ENCODE measurements around the gene ZNF232. TPM values are rescaled to one million over a fixed set of nuclear protein-coding genes. Genes with fewer than 3 reads are reported as not detected.
"Not testable (repeated sequence)": the region's sequence is repeated elsewhere in the genome, so short reads cannot be mapped to it uniquely, and the experiment has no call there.

Gene ZNF232
- 10 to 100 TPM in 1 of 2 donors, 1 to 10 TPM in 1; 7.7 to 12.5 TPM for total RNA-seq
- polyA plus RNA-seq (ENCODE audit: insufficient read length in 6 of 6) = 10 to 100 TPM; 16.9 to 50.6 (median 42.3) TPM
- long read RNA-seq, donor 1, partial matches to known transcripts = 5 of 5 reads
- long read RNA-seq, donor 1, other reads (novel, unspliced or antisense) = 0 of 5 reads
- long read RNA-seq, donor 2, partial matches to known transcripts = 0 of 1 reads
- long read RNA-seq, donor 2, other reads (novel, unspliced or antisense) = 0 of 1 reads
- long read RNA-seq, donor 3, partial matches to known transcripts = 6 of 8 reads
- long read RNA-seq, donor 3, other reads (novel, unspliced or antisense) = 0 of 8 reads
- long read RNA-seq, donor 4, partial matches to known transcripts = 5 of 8 reads
- long read RNA-seq, donor 4, other reads (novel, unspliced or antisense) = 2 of 8 reads
- long read RNA-seq, donor 5, partial matches to known transcripts = 0 of 1 reads
- long read RNA-seq, donor 5, other reads (novel, unspliced or antisense) = 0 of 1 reads
- long read RNA-seq, donor 6, partial matches to known transcripts = 6 of 7 reads
- long read RNA-seq, donor 6, other reads (novel, unspliced or antisense) = 0 of 7 reads
- long read RNA-seq, donor 7, partial matches to known transcripts = 0 of 1 reads
- long read RNA-seq, donor 7, other reads (novel, unspliced or antisense) = 0 of 1 reads
- long read RNA-seq, donor 8 = 0 reads
- long read RNA-seq, donor 9 = 0 reads
- long read RNA-seq, donor 10, partial matches to known transcripts = 0 of 7 reads
- long read RNA-seq, donor 10, other reads (novel, unspliced or antisense) = 3 of 7 reads
- long read RNA-seq, donor 11 = 0 reads
- long read RNA-seq, donor 12, partial matches to known transcripts = 0 of 2 reads
- long read RNA-seq, donor 12, other reads (novel, unspliced or antisense) = 0 of 2 reads

- peak; percentile 91 to 99 (median 96) for DNase-seq
- intact Hi-C loops (cut with DNase I) = no loop called here
- peaks cover 0 to 17% of the 10 kb centered on the region in 2 donors for H3K4me1 ChIP-seq
- peak within 1 kb of the TSS; percentile 67 to 86 for H3K4me3 ChIP-seq
- H3K36me3 ChIP-seq = peaks cover 6 to 42% of the 10 kb centered on the region in 2 donors
- peaks cover 19 to 27% of the 10 kb centered on the region in 2 donors for H3K27me3 ChIP-seq
- ATAC-seq = peak; percentile 97
- no peak for TF ChIP-seq CTCF (IDR thresholded peaks at IDR 0.05)
- peak within 1 kb of the TSS; percentile 28 to 66 for H3K27ac ChIP-seq
- H3K9me3 ChIP-seq = peaks cover 0 to 2% of the 10 kb centered on the region in 2 donors
These were observed at the start of gene ZNF232 for GRCh38 chr17:5111402-5112204. ZNF232 (minus strand) TSS chr17:5111878; CDS start chr17:5111822, 56 bp downstream.

- H3K27me3 ChIP-seq; H3K36me3 ChIP-seq; H3K4me3 ChIP-seq; intact Hi-C loops (cut with DNase I); H3K4me1 ChIP-seq; H3K9me3 ChIP-seq; H3K27ac ChIP-seq; ATAC-seq; DNase-seq: not testable (repeated sequence)
These were observed 49.0 kb upstream of the ZNF232 start for GRCh38 chr17:5160702-5161101.

GRCh38 chr17:5146122-5146521 lies 34.4 kb upstream of the ZNF232 start:
- H3K27ac ChIP-seq; H3K27me3 ChIP-seq; H3K36me3 ChIP-seq; H3K4me1 ChIP-seq; DNase-seq; ATAC-seq; H3K4me3 ChIP-seq; intact Hi-C loops (cut with DNase I); H3K9me3 ChIP-seq: not testable (repeated sequence)

GRCh38 chr17:5142877-5143276 lies 31.2 kb upstream of the ZNF232 start:
- DNase-seq; H3K4me3 ChIP-seq; H3K27ac ChIP-seq; H3K36me3 ChIP-seq; H3K27me3 ChIP-seq; ATAC-seq; H3K4me1 ChIP-seq; H3K9me3 ChIP-seq; intact Hi-C loops (cut with DNase I): not testable (repeated sequence)

GRCh38 chr17:5139458-5139732 lies 27.7 kb upstream of the ZNF232 start:
- Histone ChIP-seq H3K4me3 (no peak overlapping the region), H3K9me3 (no peaks in the 10 kb centered on the region), H3K4me1 (no peaks in the 10 kb centered on the region), H3K36me3 (no peaks in the 10 kb centered on the region), H3K27me3 (no peaks in the 10 kb centered on the region), H3K27ac (no peak overlapping the region)
- no peak for ATAC-seq
- no peak for DNase-seq
- intact Hi-C loops (cut with DNase I) = no loop called here
- TF ChIP-seq CTCF (IDR thresholded peaks at IDR 0.05) = no peak

- H3K27me3 ChIP-seq = no peaks in the 10 kb centered on the region
- intact Hi-C loops (cut with DNase I) = no loop called here
- ATAC-seq (no peak), DNase-seq (no peak)
- H3K4me3 ChIP-seq = no peak overlapping the region
- no peaks in the 10 kb centered on the region for H3K9me3 ChIP-seq
- no peak overlapping the region for H3K27ac ChIP-seq
- no peaks in the 10 kb centered on the region for H3K4me1 ChIP-seq
- H3K36me3 ChIP-seq = no peaks in the 10 kb centered on the region
- TF ChIP-seq CTCF (IDR thresholded peaks at IDR 0.05) = no peak
These were observed 27.2 kb upstream of the ZNF232 start for GRCh38 chr17:5138616-5139457.

GRCh38 chr17:5138198-5138544 lies 26.5 kb upstream of the ZNF232 start:
- ATAC-seq; H3K9me3 ChIP-seq; H3K4me3 ChIP-seq; H3K27me3 ChIP-seq; DNase-seq; H3K4me1 ChIP-seq; H3K27ac ChIP-seq; intact Hi-C loops (cut with DNase I); H3K36me3 ChIP-seq: not testable (repeated sequence)

- H3K27ac ChIP-seq; H3K36me3 ChIP-seq; DNase-seq; H3K4me1 ChIP-seq; ATAC-seq; H3K4me3 ChIP-seq; H3K27me3 ChIP-seq; intact Hi-C loops (cut with DNase I); H3K9me3 ChIP-seq: not testable (repeated sequence)
These were observed 26.0 kb upstream of the ZNF232 start for GRCh38 chr17:5137511-5138197.
